ENCODE measurements around the gene KMT2C.

DNA sequence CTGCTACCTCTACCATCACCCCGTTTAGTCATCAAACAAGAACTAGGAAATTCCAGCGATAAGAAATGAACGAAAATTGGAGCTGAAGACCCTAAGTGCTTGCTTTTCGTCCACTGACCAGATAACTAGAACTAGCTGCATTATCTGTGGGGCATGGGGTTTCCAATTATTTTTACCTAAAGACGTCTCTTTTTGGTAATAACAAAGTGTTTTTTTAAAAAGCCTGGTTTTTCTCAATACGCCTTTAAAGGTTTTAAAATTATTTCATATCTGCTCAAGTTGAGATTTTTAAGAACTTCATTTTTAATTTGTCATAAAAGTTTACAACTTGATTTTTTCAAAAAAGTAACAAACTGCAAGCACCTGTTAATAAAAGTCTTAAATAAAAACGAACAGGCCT lies 306.1 kb downstream of the KMT2C start:
- TF ChIP-seq, protein P1, sequence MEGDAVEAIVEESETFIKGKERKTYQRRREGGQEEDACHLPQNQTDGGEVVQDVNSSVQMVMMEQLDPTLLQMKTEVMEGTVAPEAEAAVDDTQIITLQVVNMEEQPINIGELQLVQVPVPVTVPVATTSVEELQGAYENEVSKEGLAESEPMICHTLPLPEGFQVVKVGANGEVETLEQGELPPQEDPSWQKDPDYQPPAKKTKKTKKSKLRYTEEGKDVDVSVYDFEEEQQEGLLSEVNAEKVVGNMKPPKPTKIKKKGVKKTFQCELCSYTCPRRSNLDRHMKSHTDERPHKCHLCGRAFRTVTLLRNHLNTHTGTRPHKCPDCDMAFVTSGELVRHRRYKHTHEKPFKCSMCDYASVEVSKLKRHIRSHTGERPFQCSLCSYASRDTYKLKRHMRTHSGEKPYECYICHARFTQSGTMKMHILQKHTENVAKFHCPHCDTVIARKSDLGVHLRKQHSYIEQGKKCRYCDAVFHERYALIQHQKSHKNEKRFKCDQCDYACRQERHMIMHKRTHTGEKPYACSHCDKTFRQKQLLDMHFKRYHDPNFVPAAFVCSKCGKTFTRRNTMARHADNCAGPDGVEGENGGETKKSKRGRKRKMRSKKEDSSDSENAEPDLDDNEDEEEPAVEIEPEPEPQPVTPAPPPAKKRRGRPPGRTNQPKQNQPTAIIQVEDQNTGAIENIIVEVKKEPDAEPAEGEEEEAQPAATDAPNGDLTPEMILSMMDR (IDR thresholded peaks at IDR 0.05) = no peak
- no peak for TF ChIP-seq ZFX (IDR thresholded peaks at IDR 0.05; ENCODE audit: borderline replicate concordance)
